Lower leg skin (tissue), 3 donors: ENCODE measurements around the gene P4HA2.

Experiments
- POLR2A ChIP-seq, 2 donors: fragments of 450-650 bp; IDR thresholded peaks; one replicate each; pipeline ENCODE4 v1.6.1; 2016 to 2017; ENCODE audit warnings: antibody characterized with exemption in 2 of 2, mild to moderate bottlenecking in 1 of 2, moderate library complexity in 1 of 2
- TF ChIP-seq, protein P1 (sequence below), 3 donors: fragments of 450-650 bp; IDR thresholded peaks; one replicate each; pipeline ENCODE4 v1.5.1; 2016; ENCODE audit warnings: antibody characterized with exemption in 3 of 3, mild to moderate bottlenecking in 3 of 3, moderate library complexity in 2 of 3

DNA sequence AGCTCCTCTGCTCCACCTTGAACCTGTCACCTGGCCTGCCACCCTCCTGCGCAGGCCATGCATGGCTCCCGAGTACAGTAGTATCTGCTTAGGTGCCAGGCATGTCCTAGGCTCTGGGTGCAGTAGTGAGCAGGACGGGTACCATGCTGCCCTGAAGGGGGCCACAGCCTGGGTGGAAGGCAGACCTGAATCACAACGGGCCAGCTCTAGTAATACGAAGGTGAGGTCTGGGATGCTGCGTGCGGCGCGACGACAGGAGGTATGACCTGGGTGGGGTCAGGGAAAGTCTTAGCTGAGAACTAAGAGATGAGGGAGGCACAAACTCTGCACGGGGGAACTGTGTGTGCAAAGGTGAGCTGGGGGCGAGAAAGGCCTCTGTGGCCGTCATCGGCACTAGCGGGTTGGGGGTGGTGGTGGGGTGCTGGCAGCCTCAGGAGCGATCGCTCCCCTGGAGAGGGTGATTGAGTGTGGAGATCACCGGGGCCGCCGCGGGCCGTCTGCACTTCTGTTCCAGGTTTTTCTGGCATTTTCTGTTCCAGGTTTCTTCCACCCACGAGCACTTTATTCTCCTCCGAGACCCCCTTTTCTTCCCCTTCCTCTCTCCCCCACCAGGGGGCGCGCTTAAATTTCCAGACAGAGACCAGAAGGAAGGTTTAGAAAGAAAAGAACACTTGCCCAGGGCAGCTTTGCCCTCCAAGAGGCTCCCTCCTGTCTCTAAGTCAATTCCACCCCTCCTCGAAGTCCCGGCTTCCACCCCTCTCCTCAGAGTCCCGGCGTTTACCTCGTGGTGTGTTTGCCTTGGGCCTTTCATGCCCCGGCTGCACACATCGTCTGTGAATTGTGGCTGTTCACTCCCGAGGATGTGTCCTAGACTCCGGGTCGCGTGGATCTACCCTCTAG, 44.9 kb upstream of the P4HA2 start:
- TF ChIP-seq, protein P1, sequence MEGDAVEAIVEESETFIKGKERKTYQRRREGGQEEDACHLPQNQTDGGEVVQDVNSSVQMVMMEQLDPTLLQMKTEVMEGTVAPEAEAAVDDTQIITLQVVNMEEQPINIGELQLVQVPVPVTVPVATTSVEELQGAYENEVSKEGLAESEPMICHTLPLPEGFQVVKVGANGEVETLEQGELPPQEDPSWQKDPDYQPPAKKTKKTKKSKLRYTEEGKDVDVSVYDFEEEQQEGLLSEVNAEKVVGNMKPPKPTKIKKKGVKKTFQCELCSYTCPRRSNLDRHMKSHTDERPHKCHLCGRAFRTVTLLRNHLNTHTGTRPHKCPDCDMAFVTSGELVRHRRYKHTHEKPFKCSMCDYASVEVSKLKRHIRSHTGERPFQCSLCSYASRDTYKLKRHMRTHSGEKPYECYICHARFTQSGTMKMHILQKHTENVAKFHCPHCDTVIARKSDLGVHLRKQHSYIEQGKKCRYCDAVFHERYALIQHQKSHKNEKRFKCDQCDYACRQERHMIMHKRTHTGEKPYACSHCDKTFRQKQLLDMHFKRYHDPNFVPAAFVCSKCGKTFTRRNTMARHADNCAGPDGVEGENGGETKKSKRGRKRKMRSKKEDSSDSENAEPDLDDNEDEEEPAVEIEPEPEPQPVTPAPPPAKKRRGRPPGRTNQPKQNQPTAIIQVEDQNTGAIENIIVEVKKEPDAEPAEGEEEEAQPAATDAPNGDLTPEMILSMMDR (IDR thresholded peaks at IDR 0.05) = peak in 1 of 3 donors; percentile 74
- no peak for TF ChIP-seq POLR2A (IDR thresholded peaks at IDR 0.05)
